GM13977 (cell line): ENCODE measurements around the gene DBT.
"Not testable (repeated sequence)": the region's sequence is repeated elsewhere in the genome, so short reads cannot be mapped to it uniquely, and the experiment has no call there.

ENCODE experiments used
- DNase-seq: peaks from one replicate; pipeline ENCODE4 v3.0.0; 2012; ENCODE audit warnings: low spot score
- CTCF ChIP-seq: IDR thresholded peaks from 2 replicates; pipeline ENCODE4 v1.5.1; 2012; ENCODE audit warnings: mild to moderate bottlenecking, control low read depth; ENCODE audit not compliant: insufficient read depth; ENCODE audit errors: extremely low read depth, missing control alignments
- in situ Hi-C: fragments of 300-500 bp; cut with MboI; formaldehyde crosslinking; loops from one replicate; pipeline ENCODE4 v1.12.0; 2022; ENCODE audit warnings: low sequenced_read_pairs, low pct_unique_long_range_greater_than_20kb, mixed read lengths, inconsistent platforms; ENCODE audit not compliant: unreplicated experiment

The DBT gene

DNA sequence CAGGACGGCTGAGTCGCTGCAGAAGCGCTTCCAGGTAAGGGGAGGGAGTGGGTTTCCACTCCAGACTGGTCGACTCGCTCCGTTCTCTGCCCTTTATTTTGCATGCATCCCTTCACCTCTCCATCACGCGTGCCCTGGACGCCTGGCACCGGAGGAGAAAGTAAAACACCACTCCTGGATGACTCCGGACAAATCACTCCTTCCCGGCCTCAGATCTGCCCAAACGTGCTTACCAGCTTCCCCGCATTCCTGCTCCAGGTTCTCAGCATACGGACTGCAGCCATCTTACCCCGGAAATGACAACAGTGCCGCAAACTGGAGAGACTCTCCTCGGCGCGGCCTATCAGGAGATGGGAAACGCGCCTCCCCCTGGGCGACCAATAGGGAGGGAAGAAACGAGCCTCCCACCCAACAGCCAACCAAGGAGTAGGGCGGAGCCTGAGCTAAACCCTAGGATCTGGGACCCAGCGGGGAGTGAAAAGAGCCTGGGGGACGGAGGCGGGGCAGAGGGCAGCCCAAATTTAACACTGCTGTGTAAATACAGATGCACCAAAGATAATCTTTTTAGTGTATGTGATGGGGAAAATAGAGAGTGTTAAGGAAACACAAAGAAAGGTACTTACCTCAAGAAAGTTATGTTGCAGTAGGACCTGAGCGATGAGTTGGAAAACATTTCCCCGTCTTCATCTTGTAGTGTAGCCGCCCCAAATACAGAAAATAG lies at the start of gene DBT:
Gene DBT (minus strand): TSS at position 298 of the 721 bp plus-strand sequence. CDS start 14 bp downstream, at position 284.
- in situ Hi-C loops: no loop called here
- TF ChIP-seq CTCF: no peak
- peak; percentile 89 for DNase-seq

GRCh38 chr1:100298512-100298911 lies 48.9 kb upstream of the DBT start:
- TF ChIP-seq CTCF: no peak
- DNase-seq: no peak
- in situ Hi-C loops: no loop called here

DNA sequence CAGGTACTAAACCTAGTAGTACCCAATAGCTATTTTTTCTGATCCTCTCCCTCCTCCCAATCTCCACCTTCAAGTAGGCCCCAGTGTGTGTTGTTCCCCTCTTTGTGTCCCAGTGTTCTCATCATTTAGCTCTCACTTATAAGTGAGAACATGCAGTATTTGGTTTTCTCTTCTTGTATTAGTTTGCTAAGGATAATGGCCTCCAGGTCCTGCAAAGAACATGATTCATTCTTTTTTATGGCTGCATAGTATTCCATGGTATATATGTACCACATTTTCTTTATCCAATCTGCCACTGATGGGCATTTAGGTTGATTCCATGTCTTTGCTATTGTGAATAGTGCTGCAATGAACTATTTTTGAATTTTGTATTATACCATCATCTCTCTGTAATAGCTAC lies 47.4 kb upstream of the DBT start:
- in situ Hi-C loops, DNase-seq: not testable (repeated sequence)

GRCh38 chr1:100296140-100296539 lies 46.5 kb upstream of the DBT start:
- in situ Hi-C loops: no loop called here
- no peak for TF ChIP-seq CTCF
- DNase-seq: no peak

- DNase-seq: no peak
- in situ Hi-C loops: no loop called here
- no peak for TF ChIP-seq CTCF
These were observed 43.1 kb upstream of the DBT start for GRCh38 chr1:100292711-100293110.

DNA sequence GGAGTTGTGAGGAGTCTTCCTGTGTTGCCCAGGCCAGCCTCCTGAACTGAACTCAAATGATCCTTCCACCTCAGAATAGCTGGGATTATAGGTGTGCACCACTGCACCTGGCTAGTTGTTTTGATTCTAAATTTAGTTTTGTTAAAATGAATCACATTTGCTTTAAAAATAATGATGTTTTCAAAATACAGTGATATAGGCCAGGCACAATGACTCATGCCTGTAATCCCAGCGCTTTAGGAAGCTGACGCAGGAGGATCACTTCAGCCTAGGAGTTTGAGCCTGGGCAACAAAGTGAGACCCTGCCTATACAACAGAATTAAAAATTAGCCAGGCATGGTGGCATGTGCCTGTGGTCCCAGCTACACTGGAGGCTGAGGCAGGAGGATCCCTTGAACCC lies 40.7 kb upstream of the DBT start:
- no peak for TF ChIP-seq CTCF
- in situ Hi-C loops: no loop called here
- DNase-seq: no peak

- TF ChIP-seq CTCF: no peak
- in situ Hi-C loops: no loop called here
- no peak for DNase-seq
These were observed 37.5 kb upstream of the DBT start for GRCh38 chr1:100287162-100287561.
